ENCODE measurements around the gene ZNF831.

GRCh38 chr20:59207742-59208357, 44.2 kb downstream of the ZNF831 start:
- TF ChIP-seq CTCF (IDR thresholded peaks at IDR 0.05) (peak in 3 of 4 experiments; percentile 16 to 43 (median 25)), EP300 (IDR thresholded peaks at IDR 0.05) (no peak), POLR2AphosphoS5 (IDR thresholded peaks at IDR 0.05) (no peak)
